ENCODE measurements around the gene ARCN1.
"Not testable (repeated sequence)": the region's sequence is repeated elsewhere in the genome, so short reads cannot be mapped to it uniquely, and the experiment has no call there.

The ARCN1 gene

DNA sequence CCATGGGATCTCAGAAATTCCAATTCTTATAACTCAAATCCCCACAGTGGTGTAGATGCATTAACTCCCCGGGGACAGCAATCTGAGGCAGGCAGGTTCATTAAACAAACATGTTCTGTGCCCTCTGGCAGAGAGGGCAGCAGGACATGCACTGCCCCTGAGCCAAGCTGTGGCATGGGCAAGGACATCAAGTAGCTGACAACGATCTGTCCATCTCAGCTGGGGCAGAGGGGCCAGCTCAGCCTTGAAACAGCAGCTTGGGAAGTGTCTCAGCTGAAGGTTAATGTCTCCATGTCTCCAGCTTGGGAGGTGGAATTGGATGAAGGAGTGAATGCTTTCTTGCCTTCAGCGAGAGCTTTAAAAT lies 27.6 kb upstream of the ARCN1 start:
- DNase-seq = no peak

DNA sequence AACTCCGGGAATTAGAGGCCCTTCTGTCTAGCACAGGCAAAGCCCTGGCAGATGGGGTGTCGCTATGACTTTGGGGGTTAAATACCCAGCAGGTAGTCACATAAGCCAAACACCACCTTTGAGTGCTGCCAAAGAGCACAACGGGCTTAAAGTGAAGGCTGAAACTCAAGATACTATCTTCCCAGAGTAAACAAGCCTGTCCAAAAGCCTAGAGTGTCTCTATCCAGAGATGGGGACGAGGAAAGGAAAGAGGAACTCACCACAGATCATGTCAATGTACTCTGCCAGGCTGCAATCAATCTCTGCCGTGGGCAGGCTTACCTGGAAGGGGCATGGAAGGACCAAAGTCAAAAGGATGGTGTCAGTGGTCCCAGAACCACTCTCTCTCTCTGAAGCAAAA lies 26.7 kb upstream of the ARCN1 start:
- DNase-seq = no peak

DNA sequence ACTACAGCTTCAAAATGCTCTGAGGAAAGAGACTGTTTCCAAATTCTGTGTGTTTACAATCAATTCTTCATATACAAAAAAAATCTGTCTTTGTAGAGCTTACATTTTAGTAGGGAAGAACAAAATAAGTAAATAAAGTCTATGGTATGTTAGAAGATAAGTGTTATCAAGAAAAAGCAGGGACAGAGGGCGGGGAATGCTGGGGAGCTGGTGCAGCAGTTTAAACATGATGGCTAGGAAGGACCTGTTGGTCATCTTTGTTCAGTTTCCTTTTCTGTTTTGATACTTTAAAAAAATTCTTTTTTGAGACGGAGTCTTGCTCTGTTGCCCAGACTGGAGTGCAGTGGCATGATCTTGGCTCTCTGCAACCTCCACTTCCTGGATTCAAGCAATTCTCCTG lies 25.1 kb upstream of the ARCN1 start:
- DNase-seq = no peak

- DNase-seq = no peak
Observed at GRCh38 chr11:118552341-118552740, 19.9 kb upstream of the ARCN1 start.

GRCh38 chr11:118560806-118561205 lies 11.4 kb upstream of the ARCN1 start:
- no peak for DNase-seq

DNA sequence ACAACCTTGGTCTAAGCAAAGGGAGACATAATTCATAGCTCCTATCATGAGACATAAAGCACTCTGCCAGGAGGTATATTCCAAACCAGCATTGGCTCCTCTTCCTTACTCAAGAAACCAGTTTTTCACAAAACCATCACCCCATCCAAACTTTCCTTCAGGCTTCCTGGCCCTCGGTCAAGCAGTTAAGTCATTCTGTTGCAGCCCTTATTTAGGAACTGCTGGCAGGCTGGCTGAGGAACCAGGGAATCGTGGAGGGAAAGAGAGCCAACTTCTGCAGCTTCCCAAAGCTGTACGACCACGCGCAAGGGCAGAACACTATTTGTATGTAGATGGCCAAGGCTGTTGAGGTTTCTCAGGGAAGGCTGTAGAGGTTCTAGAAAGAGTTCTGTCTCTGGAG lies 7.2 kb upstream of the ARCN1 start:
- peak; percentile 78 for DNase-seq

DNA sequence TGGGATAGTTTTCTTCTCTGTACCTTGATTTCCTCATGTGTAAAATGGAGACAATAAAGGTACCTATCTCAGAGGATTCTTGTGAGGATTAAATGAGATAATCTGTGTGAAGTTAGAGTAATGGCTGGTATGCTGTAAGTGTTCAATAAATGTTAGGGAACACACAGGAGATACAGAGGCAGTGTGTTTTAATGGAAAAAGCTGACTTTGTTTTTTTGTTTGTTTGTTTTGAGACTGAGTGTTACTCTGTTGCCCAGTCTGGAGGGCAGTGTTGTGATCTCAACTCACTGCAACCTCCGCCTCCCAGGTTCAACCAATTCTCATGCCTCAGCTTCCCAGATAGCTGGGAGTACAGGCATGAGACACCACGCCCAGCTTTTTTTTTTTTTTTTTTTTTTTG lies 2.5 kb upstream of the ARCN1 start:
- DNase-seq = no peak

DNA sequence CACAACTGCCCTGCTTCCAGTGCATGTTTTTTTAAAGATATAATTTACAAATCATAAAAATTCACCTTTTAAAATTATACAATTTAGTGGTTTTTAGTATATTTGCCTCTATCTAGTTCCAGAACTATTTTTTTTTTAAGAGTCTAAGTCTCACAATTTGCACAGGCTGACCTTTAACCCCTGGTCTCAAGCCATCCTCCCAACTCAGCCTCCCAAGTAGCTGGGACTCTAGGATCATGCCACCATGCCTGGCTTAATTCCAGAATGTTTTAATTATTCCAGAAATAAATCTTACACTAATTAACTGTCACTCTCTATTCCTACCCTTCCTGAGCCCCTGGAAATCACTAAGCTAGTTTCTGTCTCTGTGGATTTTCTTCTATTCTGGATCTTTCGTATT lies 1.4 kb upstream of the ARCN1 start:
- no peak for DNase-seq

- peak; percentile 39 for DNase-seq
Observed at GRCh38 chr11:118571701-118572060, 528 bp upstream of the ARCN1 start.

DNA sequence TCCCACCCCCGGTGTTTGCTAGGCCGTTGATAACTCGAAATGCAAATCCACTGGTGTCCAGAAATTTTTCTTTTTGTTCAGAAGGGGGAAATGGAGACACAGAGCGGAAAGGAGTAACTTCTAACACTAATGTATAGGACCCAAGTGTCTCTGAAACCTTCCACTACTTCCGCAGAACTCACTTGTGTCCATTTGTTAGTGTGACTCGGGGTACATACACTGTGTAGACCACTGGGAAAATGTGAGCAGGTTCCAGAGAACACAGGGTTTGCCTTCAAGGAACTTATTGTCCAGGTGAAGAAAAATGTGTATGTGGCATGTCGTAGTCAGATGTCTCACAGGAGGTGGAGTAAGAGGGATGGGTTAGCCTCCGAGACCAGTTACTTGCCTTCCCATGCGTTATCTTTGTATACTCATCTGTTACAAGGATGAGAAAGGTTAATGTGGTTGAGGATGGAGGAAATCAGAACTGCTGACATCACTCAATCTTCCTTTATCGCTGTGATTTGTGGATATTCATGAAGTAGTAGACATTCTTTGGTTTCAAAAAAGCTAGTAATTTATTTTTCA lies 857 bp downstream of the ARCN1 start:
- DNase-seq = no peak

DNA sequence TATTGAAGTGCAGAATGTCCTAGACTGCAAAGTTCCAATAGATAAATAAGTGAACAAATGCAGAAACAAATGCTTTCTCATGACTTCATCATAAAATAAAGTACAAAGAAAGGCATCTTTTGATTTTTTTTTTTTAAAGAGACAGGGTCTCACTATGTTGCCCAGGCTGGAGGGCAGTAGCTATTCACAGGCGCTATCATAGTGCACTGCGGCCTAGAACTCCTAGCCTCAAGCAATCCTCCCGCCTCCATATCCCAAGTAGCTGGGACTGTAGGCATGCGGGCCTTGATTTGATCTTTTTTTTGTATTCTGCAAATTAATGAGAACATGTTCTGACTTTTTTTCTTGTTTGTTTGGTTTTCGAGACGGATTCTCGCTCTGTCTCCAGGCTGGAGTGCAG lies 2.4 kb downstream of the ARCN1 start:
- DNase-seq = no peak

GRCh38 chr11:118577995-118578394 lies 5.8 kb downstream of the ARCN1 start:
- not testable (repeated sequence) for DNase-seq

DNA sequence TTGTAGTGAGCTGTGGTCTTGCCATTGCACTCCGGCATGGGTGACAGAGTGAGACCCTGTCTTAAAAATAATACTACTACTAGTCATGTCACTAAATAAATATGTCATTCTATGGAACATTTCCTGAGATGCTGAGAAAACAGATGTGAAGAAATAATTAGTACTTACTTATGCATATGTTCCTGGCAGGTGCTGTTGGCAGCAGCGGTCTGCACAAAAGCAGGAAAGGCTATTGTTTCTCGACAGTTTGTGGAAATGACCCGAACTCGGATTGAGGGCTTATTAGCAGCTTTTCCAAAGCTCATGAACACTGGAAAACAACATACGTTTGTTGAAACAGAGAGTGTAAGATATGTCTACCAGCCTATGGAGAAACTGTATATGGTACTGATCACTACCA lies 8.8 kb downstream of the ARCN1 start:
- DNase-seq = no peak

GRCh38 chr11:118587952-118588351 lies 15.7 kb downstream of the ARCN1 start:
- no peak for DNase-seq

- no peak for DNase-seq
Observed at GRCh38 chr11:118592616-118593367, 20.6 kb downstream of the ARCN1 start.

- DNase-seq = not testable (repeated sequence)
Observed at GRCh38 chr11:118594984-118595383, 22.8 kb downstream of the ARCN1 start.

DNA sequence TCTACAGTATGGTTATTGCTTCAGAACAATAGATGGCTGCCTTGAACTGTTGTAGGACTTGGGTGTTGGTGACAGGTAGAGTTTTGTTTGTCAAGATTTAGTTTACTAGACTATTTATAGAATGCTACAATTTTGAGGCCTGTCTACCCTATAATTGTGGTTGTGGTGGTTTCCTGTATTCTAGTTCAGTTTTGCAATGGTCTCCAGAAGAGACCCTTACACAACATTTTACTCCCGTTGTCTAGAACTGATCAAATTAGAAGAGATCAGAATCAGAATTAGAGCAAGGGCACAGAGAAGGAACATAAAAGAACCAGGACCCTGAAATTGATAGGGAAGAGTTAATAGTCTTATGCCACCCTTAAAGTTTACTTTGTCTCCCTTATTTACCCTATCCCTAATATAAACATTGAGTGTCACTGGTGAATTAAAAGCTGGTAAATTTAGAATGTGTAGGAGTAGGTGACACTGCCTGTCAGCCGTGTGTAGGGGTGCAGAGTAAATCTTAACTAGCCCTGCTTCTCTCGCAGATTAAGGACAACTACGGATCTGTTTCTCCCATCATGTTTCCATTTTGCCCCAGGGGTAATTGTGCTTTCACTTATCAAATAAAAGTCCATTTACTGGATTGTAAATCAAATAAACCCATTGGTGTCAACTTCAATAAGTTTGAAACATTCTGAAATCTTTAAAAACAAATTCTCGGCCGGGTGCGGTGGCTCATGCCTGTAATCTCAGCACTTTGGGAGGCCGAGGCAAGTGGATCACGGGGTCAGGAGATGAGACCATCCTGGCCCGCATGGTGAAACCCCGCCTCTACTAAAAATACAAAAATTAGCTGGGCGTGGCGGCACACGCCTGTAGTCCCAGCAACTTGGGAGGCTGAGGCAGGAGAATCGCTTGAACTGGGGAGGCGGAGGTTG lies 24.3 kb downstream of the ARCN1 start:
- DNase-seq = no peak

DNA sequence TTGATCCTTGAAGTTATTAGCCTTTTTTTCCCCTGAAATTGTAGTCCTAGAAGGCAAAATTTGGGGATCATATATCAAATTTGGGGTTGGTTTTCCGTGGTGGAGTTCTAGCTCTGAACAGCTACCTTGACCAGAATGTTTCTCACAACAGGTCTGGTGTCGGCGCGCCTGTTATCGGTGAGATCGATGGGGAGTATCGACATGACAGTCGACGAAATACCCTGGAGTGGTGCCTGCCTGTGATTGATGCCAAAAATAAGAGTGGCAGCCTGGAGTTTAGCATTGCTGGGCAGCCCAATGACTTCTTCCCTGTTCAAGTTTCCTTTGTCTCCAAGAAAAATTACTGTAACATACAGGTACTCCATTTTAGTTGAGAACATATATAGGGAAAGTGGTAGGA lies 25.3 kb downstream of the ARCN1 start:
- DNase-seq = no peak

GRCh38 chr11:118602331-118602730 lies 30.1 kb downstream of the ARCN1 start:
- peak; percentile 53 for DNase-seq

- not testable (repeated sequence) for DNase-seq
Observed at GRCh38 chr11:118603709-118604108, 31.5 kb downstream of the ARCN1 start.

DNA sequence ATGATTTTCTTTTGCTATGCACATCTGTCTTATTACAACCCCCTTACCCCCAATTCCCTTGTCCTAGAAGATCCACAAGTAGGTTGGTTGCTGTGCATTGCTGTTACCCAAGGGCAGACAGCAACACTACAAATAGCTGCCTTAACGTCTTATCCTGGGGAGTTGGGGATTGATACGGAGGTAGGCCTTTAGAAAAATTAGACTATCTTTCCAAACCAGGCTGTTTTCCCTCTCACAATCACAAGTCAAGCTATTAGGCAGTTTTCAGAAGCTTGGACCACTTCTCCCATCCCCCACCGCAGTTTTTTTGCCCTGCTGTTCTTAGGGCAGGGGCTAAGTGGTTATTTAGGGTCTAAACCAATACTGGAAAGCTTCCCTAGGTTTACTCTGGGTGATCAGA lies 32.4 kb downstream of the ARCN1 start:
- peak; percentile 15 for DNase-seq

DNA sequence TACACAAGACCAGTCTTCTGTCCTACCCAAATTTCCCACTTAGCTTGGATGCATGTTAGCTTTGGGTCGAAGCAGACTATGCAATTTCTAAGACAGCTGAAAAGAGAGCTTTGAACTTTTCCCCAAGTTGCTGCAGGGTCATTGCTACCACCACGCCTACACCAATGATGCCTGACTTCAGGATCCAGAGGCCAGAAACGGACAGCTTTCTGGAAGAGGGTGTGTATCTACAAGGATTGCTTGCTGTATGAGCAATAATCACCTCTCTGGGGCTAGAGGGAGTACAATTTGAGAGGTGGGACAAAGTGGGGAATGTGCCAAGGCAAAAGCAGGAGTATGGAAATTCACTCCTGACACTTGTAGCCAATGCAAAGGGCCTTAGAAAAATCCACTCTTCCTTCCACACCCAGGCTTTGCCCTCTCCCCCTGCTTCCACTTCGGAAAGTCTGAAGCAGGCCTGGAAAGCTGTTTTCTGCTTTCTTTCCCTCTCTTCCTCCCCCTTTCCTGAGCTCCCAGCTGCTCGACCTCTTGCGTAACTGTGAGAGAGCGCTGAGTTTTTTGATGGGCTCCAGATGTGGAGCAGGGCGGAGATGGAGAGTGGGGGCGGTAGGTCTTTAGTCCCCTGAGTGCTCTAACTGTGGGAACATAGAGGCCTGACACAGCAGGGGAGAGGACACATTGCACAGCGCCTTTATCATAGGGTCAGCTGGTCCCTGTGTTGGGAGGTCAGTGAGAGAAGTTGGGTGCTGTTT lies 33.1 kb downstream of the ARCN1 start:
- peak; percentile 96 for DNase-seq

- peak; percentile 50 for DNase-seq
Observed at GRCh38 chr11:118606157-118606843, 34.1 kb downstream of the ARCN1 start.

All from right hindlimb (tissue), 1 donor.